Measurements from ENCODE around the gene MYH14. TPM values are rescaled to one million over a fixed set of nuclear protein-coding genes. Genes with fewer than 3 reads are reported as not detected.

The MYH14 gene
- total RNA-seq, 1 donor from 2014 or later: 146 TPM

GRCh38 chr19:50321831-50322230 lies 118.4 kb downstream of the MYH14 start:
- ATAC-seq: no peak
- H3K36me3 ChIP-seq: no peaks in the 10 kb centered on the region
- H3K27ac ChIP-seq: no peak overlapping the region
- intact Hi-C loops (cut with DNase I): no loop called here
- no peak for DNase-seq
- H3K4me1 ChIP-seq: peaks cover 10% of the 10 kb centered on the region
- H3K9me3 ChIP-seq: no peaks in the 10 kb centered on the region
- no peak for TF ChIP-seq CTCF (IDR thresholded peaks at IDR 0.05)
- no peak overlapping the region for H3K4me3 ChIP-seq
- no peaks in the 10 kb centered on the region for H3K27me3 ChIP-seq

GRCh38 chr19:50322234-50322633 lies 118.8 kb downstream of the MYH14 start:
- H3K36me3 ChIP-seq: no peaks in the 10 kb centered on the region
- H3K4me1 ChIP-seq: peaks cover 14% of the 10 kb centered on the region
- H3K4me3 ChIP-seq: no peak overlapping the region
- H3K27ac ChIP-seq: no peak overlapping the region
- TF ChIP-seq CTCF (IDR thresholded peaks at IDR 0.05): no peak
- ATAC-seq (no peak), DNase-seq (no peak)
- H3K27me3 ChIP-seq: peaks cover 3% of the 10 kb centered on the region
- no peaks in the 10 kb centered on the region for H3K9me3 ChIP-seq
- intact Hi-C loops (cut with DNase I): no loop called here

GRCh38 chr19:50322931-50323781 lies 119.7 kb downstream of the MYH14 start:
- no peak for TF ChIP-seq CTCF (IDR thresholded peaks at IDR 0.05)
- Histone ChIP-seq H3K4me3 (no peak overlapping the region), H3K36me3 (no peaks in the 10 kb centered on the region), H3K27ac (no peak overlapping the region), H3K9me3 (no peaks in the 10 kb centered on the region), H3K27me3 (peaks cover 10% of the 10 kb centered on the region), H3K4me1 (peaks cover 14% of the 10 kb centered on the region)
- intact Hi-C loops (cut with DNase I): no loop called here
- ATAC-seq (no peak), DNase-seq (peak; percentile 60)

- no peak overlapping the region for H3K27ac ChIP-seq
- H3K4me1 ChIP-seq: peaks cover 14% of the 10 kb centered on the region
- H3K36me3 ChIP-seq: no peaks in the 10 kb centered on the region
- no peak for TF ChIP-seq CTCF (IDR thresholded peaks at IDR 0.05)
- DNase-seq: no peak
- H3K9me3 ChIP-seq: no peaks in the 10 kb centered on the region
- no peak for ATAC-seq
- intact Hi-C loops (cut with DNase I): no loop called here
- H3K4me3 ChIP-seq: no peak overlapping the region
- peaks cover 10% of the 10 kb centered on the region for H3K27me3 ChIP-seq
These were observed 120.3 kb downstream of the MYH14 start for GRCh38 chr19:50323782-50324133.

- Histone ChIP-seq H3K27ac (no peak overlapping the region), H3K4me3 (no peak overlapping the region), H3K4me1 (peaks cover 14% of the 10 kb centered on the region), H3K27me3 (peaks cover 10% of the 10 kb centered on the region), H3K9me3 (no peaks in the 10 kb centered on the region), H3K36me3 (no peaks in the 10 kb centered on the region)
- no peak for TF ChIP-seq CTCF (IDR thresholded peaks at IDR 0.05)
- DNase-seq (peak; percentile 51), ATAC-seq (no peak)
- intact Hi-C loops (cut with DNase I): no loop called here
These were observed 120.9 kb downstream of the MYH14 start for GRCh38 chr19:50324331-50324730.

Data from upper lobe of right lung (tissue), 1 donor.